ENCODE data around the gene REV3L.

REV3L gene

DNA sequence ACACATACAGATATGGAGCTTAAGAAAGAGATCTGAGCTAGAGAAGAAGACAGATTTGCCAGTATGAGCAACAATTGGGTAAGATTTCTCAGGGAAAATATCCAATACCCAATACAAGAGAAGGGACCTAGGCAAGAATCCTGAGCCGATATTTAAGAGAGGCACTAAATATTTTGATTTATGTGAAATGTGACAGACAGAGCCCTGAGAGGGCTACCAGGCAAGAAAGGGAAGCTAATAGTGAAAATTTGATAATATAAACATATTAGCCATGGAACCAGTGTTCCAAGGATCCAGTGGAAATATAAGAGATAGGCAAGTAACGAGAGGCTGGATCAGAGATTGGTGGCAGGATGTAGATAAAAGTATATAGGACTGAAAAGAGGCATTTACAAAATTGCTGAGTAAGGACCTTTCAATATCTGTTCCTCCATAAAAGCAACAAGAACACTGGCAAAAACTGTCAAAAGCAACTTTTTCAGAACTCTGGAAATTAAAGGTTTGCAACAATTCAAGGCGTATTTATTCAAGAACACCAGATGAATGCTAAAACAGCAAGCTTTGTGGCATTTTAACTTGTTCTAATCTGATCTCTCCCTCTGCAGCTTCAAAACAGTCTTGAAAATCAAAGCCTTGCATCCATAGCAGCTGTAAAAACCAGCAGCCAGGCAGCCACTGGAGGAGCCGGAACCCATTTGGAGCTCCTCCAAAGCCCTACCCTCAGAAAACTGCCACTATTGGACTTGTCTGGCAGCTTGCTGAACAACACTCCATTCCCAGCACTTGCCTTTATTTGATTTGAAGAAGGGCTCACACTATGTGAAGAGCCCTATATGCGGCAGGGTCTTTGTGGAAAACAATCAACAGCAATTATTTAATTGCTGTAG lies 58.8 kb downstream of the REV3L start:
- DNase-seq (ENCODE audit: low read depth in 2 of 2): no peak

- DNase-seq (ENCODE audit: low read depth in 2 of 2): no peak
Observed at GRCh38 chr6:111423055-111423633, 59.9 kb downstream of the REV3L start.

DNA sequence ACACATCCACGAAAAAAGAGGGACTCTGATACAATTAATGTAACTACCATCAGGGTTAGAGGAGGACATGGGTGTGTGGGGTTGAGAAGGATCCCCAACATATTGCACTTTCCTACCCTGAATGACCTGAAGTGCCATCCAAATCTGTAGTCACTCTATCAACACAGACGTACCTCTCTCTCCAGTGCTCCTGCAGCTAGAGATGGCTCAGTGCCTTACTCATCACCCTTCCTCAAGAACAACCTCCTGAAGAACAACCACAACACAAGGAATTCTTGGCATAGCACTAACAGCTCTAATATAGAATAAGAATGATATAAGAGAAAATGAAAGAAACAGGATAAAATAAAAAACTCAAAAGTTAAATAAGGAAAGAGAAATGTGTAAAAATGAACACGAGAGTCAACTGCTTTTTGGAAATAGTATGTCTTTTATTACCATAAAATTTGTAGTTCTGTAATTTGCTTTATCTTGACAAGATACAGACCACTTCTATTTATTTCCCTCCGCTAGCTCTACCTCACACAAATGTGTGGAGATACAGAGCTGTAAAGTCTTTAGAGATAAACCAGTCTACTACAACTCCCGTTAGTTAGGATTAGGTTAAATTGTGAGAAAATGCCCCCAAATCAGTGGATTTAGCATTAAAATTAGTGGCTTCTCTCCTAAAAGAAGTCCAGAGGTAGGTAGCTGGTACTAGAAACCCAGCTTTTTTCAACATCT lies 63.9 kb downstream of the REV3L start:
- DNase-seq (ENCODE audit: low read depth in 2 of 2): peak; percentile 24 to 33

- DNase-seq (ENCODE audit: low read depth in 2 of 2): no peak
Observed at GRCh38 chr6:111417946-111418345, 65.1 kb downstream of the REV3L start.

DNA sequence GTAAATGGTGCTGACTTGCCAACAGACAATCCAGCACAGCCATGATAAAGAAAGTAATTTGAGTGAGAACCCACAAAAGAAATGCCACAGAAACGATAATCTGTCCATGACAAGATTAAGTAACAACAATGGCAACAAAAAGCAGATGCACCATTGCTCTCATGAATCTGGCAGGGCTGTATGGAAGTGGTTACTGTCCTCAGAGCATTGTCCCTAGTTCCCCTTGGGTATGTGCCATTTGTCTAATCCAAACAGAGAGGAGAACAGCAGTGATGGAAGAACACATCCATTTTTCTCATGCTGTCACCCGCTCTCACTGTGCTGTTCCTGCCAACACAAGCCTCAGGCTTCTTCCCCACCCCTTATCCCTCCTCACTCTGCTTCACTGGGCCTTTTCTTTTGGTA lies 65.8 kb downstream of the REV3L start:
- no peak for DNase-seq (ENCODE audit: low read depth in 2 of 2)

DNA sequence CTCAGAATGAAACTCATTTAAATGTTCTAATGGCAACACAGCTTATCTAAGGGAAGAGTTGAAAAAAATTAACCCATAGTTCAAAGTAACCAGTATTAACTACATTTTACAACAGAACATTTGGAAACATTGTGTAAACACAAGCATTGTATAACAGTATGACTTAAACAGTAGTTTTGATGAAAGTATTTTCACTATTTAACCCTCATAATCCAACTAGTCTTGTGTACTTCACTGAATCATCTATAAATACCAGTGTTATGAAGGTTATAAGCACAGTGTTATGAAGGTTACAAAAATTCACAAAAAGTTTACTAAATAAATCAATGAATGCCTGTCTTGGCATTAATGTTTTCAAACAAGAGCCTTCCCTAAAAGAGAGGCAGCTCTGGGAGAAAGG lies 66.5 kb downstream of the REV3L start:
- DNase-seq (ENCODE audit: low read depth in 2 of 2): no peak

- no peak for DNase-seq (ENCODE audit: low read depth in 2 of 2)
Observed at GRCh38 chr6:111414373-111414772, 68.6 kb downstream of the REV3L start.

DNA sequence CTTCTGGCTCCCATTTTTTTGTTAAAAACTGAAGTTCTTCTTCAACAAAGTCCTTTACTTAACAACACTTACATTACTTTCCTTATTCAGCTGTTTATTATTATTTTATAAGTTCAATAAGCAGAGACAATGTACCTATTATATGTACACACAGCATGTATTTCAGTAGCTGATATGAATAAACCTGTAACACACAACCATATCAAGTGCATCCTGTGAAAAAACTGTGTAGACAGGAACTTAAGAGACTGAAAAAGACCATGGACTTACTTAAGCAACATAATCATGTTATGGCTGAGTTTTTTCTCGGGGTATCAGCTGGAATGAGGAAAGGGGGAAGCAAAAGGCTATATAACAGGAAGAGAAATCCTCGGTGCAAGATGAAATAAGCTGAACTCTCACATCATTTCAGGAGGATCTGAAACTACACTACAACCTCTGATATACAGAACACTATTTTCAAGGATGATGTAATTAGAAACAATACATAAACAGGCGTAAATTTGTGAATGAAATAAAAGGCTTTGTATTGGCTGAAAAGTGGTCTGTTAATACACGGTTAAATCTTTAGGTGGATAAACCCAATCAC lies 70.9 kb downstream of the REV3L start:
- DNase-seq (ENCODE audit: low read depth in 2 of 2): no peak

DNA sequence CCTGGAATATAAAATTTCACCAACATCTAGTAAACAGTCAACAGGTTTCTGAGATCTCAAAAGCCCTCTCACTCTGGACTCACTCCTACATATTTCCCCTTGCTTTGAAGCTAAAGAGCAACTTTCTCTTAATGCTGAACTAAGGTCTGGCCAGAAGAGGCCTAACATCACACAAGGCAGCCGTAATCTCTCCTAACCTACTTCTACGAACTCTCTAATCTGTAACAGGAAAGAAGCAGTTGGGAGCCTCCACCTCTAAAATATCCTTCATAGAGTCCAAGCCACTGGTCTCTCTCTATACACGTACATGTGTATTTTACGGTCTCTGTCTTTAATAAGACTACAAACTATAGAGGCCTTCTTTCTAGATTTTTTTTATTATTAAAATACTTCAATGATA lies 72.0 kb downstream of the REV3L start:
- no peak for DNase-seq (ENCODE audit: low read depth in 2 of 2)

DNA sequence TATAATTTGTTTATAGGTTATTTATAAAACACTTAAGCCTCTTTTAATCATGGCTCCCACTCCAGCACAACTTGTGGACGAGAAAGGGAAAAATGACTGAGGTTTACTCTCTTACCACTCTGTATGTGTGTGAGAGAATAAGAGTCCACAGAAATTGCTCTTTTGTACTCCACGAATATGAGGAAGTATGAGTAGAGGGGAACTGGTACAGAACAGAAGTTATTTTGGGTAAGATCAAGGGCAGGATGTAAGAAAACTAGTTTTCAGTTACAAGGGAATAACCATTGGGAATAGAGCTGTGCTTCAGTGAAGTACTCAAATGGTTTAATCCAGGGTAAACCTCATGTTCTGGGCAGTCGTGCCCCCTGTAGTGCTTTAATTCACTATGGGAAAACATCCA lies 72.6 kb downstream of the REV3L start:
- DNase-seq (ENCODE audit: low read depth in 2 of 2): no peak

DNA sequence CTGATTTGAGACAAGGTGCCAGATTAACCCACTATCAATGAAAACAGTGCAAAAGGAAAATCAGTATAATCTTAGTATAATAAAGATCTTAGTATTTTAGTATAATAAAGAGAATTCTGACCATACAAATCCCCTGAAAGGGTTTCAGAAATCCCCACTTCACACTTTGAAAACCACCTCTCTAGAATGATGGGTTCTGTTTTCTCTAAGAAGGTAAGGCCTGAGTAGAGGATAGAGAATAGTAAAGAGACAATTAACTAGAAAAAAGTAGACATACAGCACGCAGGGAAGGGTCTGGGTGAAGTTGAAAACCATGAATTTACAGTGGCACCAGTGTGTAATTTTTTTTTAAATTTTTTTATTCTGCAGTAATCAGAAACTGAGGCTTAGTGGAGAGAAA lies 73.6 kb downstream of the REV3L start:
- no peak for DNase-seq (ENCODE audit: low read depth in 2 of 2)

- DNase-seq (ENCODE audit: low read depth in 2 of 2): no peak
Observed at GRCh38 chr6:111407686-111408085, 75.3 kb downstream of the REV3L start.

DNA sequence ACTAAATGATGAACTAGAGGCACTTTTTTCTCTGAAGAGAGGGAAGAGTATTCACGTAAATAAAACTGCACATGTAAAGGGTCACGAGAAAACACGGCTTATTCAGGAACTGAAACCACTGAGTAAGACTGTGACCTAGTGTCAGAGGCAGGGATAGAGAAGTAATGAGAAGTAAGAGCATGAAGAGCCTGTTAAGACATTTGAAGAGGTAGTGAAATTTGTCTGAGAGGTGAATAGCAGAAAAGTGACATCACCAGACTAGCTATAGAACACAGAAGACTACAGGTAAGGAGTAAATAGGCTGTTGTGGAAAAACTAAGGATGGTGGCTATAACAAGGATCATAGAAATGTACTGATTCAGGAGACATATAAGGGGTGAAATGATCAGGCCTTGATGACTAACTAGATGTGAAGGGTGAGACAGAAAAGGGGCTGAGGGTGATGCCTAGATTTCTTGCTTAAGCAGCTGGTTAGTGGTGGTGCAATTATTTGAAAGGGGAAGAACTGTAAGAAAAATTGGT lies 76.8 kb downstream of the REV3L start:
- DNase-seq (ENCODE audit: low read depth in 2 of 2): no peak

GRCh38 chr6:111403388-111403787 lies 79.6 kb downstream of the REV3L start:
- no peak for DNase-seq (ENCODE audit: low read depth in 2 of 2)

DNA sequence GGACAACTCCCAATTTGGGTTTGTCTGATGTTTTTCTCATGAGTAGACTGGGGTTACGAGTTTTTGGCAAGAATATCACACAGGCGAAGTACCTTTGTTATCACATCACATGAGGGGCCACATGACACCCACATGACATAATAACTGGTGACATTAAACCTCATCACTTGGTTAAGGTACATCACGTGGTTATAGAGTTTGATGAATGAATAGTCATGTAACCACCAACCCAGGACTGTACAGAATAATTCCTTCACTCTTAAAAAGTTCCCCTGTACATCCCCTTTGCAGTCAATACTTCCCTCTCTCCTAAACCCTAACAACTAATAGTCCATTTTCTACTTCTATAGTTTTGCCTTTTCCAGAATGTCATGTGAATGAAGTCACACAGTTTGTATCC lies 83.4 kb downstream of the REV3L start:
- no peak for DNase-seq (ENCODE audit: low read depth in 2 of 2)

DNA sequence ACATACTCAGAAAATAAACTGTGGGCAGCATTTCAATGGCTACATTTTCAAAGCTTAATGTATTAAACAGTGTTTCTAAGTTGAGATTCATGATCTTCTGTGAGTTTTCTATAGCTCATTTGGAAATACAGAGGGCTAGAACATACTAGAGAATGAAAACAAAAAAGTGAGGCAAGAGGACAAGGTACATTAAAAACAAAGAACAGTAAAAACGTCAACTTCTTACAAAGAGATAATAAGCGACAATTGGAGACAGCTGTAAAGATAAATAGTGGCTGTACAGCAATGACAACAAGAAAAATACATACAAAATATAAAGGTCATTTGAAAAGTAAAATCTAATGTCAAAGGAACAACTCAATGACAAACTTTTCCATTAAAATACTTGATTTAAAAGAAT lies 94.3 kb downstream of the REV3L start:
- no peak for DNase-seq (ENCODE audit: low read depth in 2 of 2)

DNA sequence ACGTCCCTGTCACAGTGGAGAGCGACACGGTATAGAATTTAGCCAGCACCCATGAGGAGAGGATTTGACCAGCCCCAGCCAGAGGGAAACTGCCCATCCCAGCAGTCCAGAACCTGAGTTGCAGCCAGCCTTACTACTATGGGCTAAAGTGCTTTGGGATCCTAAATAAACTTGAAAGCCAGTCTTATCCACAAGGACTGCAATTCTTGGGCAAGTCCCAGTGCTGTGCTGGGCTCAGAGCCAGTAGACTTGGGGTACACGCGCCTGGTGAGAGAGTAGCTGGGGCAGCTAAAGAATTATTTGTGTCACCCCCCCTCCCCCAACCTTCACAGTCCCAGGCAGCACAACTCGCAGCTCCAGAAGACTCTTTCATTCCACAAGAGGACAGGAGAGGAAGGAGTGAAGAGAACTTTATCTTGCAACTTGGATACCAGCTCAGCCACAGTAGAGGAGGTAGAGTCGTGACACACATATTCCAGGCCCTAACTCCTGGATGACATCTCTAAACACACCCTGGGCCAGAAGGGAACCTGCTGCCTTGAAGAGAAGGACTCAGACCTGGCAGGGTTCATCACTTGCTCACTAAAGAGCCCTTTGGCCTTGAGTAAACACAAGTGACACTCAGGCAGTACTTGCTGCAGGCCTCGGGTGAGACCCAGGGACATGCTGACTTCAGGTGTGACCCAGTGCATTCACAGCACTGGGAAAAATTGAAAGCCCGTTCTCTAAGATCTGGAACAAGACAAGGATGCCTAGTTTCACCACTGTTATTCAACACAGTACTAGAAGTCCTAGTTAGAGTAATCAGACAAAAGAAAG lies 100.3 kb downstream of the REV3L start:
- no peak for DNase-seq (ENCODE audit: low read depth in 2 of 2)

GRCh38 chr6:111381728-111382127 lies 101.3 kb downstream of the REV3L start:
- no peak for DNase-seq (ENCODE audit: low read depth in 2 of 2)

GRCh38 chr6:111381123-111381522 lies 101.9 kb downstream of the REV3L start:
- no peak for DNase-seq (ENCODE audit: low read depth in 2 of 2)

- no peak for DNase-seq (ENCODE audit: low read depth in 2 of 2)
Observed at GRCh38 chr6:111379831-111380230, 103.2 kb downstream of the REV3L start.

GRCh38 chr6:111379302-111379701 lies 103.7 kb downstream of the REV3L start:
- no peak for DNase-seq (ENCODE audit: low read depth in 2 of 2)
